ENCODE results near the gene FLNB. TPM values are rescaled to one million over a fixed set of nuclear protein-coding genes. Genes with fewer than 3 reads are reported as not detected.

Gene FLNB
- total RNA-seq, 1 experiment from 2014 or later: 315 TPM

- no TSS peak for BruUV-seq (replicated peaks)
- peaks cover 64% of the 10 kb centered on the region for H3K36me3 Mint-ChIP-seq (ENCODE audit: insufficient read depth, unreplicated experiment)
- H3K36me3 ChIP-seq (ENCODE audit: control insufficient read depth, insufficient read depth, low read length): no peaks in the 10 kb centered on the region
Measured at GRCh38 chr3:58028902-58029301, 20.7 kb downstream of the FLNB start.

GRCh38 chr3:58029842-58030584 lies 21.8 kb downstream of the FLNB start:
- Mint-ChIP-seq H3K4me3 (ENCODE audit: unreplicated experiment) (no peak overlapping the region), H3K27me3 (ENCODE audit: insufficient read depth, unreplicated experiment) (no peaks in the 10 kb centered on the region), H3K9me3 (ENCODE audit: unreplicated experiment) (no peaks in the 10 kb centered on the region), H3K36me3 (ENCODE audit: insufficient read depth, unreplicated experiment) (peaks cover 63% of the 10 kb centered on the region), H3K4me1 (ENCODE audit: low read depth, unreplicated experiment) (peaks cover 39% of the 10 kb centered on the region), H3K27ac (ENCODE audit: unreplicated experiment) (peak overlapping the region; percentile 17)
- ChIA-PET POLR2A (no interaction called here), CTCF (interaction anchor here (0.7 kb wide), 1 partner anchor 101 kb away, joined by 7 read pairs; no protein-coding TSS in a partner anchor)
- H3K9me3 ChIP-seq: no peaks in the 10 kb centered on the region
- peaks cover 44% of the 10 kb centered on the region for H3K4me1 ChIP-seq
- TF ChIP-seq CTCF (IDR thresholded peaks at IDR 0.05; ENCODE audit: insufficient read depth in 1 of 2, low read depth in 1 of 2, low read length in 1 of 2, severe bottlenecking in 1 of 2, unreplicated experiment in 1 of 2): no peak
- no peaks in the 10 kb centered on the region for H3K36me3 ChIP-seq (ENCODE audit: control insufficient read depth, insufficient read depth, low read length)
- no peak overlapping the region for H3K4me3 ChIP-seq (ENCODE audit: low read depth, low read length)
- intact Hi-C loops (cut with micrococcal nuclease; ENCODE audit: unreplicated experiment): no loop called here
- H3K27me3 ChIP-seq (replicated peaks; ENCODE audit: control insufficient read depth, insufficient read depth, low read length): no peaks in the 10 kb centered on the region
- BruUV-seq (replicated peaks): no TSS peak
- DNase-seq: no peak

More at GRCh38 chr3:58028902-58029301, 20.7 kb downstream of the FLNB start:
- ChIA-PET POLR2A (no interaction called here), CTCF (interaction anchor here (0.6 kb wide), 1 partner anchor 12 kb away, joined by 4 read pairs; no protein-coding TSS in a partner anchor)
- DNase-seq: no peak
- Mint-ChIP-seq H3K27me3 (ENCODE audit: insufficient read depth, unreplicated experiment) (no peaks in the 10 kb centered on the region), H3K4me3 (ENCODE audit: unreplicated experiment) (no peak overlapping the region), H3K27ac (ENCODE audit: unreplicated experiment) (no peak overlapping the region), H3K9me3 (ENCODE audit: unreplicated experiment) (no peaks in the 10 kb centered on the region), H3K4me1 (ENCODE audit: low read depth, unreplicated experiment) (peaks cover 35% of the 10 kb centered on the region)
- Histone ChIP-seq H3K4me3 (ENCODE audit: low read depth, low read length) (no peak overlapping the region), H3K9me3 (no peaks in the 10 kb centered on the region), H3K4me1 (peaks cover 33% of the 10 kb centered on the region), H3K27me3 (replicated peaks; ENCODE audit: control insufficient read depth, insufficient read depth, low read length) (no peaks in the 10 kb centered on the region)
- no peak for TF ChIP-seq CTCF (IDR thresholded peaks at IDR 0.05; ENCODE audit: insufficient read depth in 1 of 2, low read depth in 1 of 2, low read length in 1 of 2, severe bottlenecking in 1 of 2, unreplicated experiment in 1 of 2)
- intact Hi-C loops (cut with micrococcal nuclease; ENCODE audit: unreplicated experiment): no loop called here

GRCh38 chr3:58032186-58032585 lies 24.0 kb downstream of the FLNB start:
- no TSS peak for BruUV-seq (replicated peaks)
- intact Hi-C loops (cut with micrococcal nuclease; ENCODE audit: unreplicated experiment): no loop called here
- Mint-ChIP-seq H3K27ac (ENCODE audit: unreplicated experiment) (no peak overlapping the region), H3K36me3 (ENCODE audit: insufficient read depth, unreplicated experiment) (peaks cover 51% of the 10 kb centered on the region), H3K4me1 (ENCODE audit: low read depth, unreplicated experiment) (peaks cover 45% of the 10 kb centered on the region), H3K9me3 (ENCODE audit: unreplicated experiment) (no peaks in the 10 kb centered on the region), H3K4me3 (ENCODE audit: unreplicated experiment) (no peak overlapping the region), H3K27me3 (ENCODE audit: insufficient read depth, unreplicated experiment) (no peaks in the 10 kb centered on the region)
- no peak for TF ChIP-seq CTCF (IDR thresholded peaks at IDR 0.05; ENCODE audit: insufficient read depth in 1 of 2, low read depth in 1 of 2, low read length in 1 of 2, severe bottlenecking in 1 of 2, unreplicated experiment in 1 of 2)
- H3K4me3 ChIP-seq (ENCODE audit: low read depth, low read length): no peak overlapping the region
- CTCF ChIA-PET: no interaction called here
- H3K4me1 ChIP-seq: peaks cover 53% of the 10 kb centered on the region
- no peaks in the 10 kb centered on the region for H3K9me3 ChIP-seq
- H3K36me3 ChIP-seq (ENCODE audit: control insufficient read depth, insufficient read depth, low read length): no peaks in the 10 kb centered on the region
- DNase-seq: no peak
- no peaks in the 10 kb centered on the region for H3K27me3 ChIP-seq (replicated peaks; ENCODE audit: control insufficient read depth, insufficient read depth, low read length)
- POLR2A ChIA-PET: interaction anchor here (0.5 kb wide), 1 partner anchor 73 kb away, joined by 4 read pairs; no protein-coding TSS in a partner anchor

Measured in Caco-2 (cell line).